HG03025 (cell line): Measurements from ENCODE around the gene ICAM2.

Experiments
- ATAC-seq: cut with Tn5 transposase; IDR thresholded peaks from one replicate; pipeline ENCODE4 v1.9.1; 2021; ENCODE audit warnings: mild to moderate bottlenecking, moderate library complexity; ENCODE audit not compliant: unreplicated experiment, low FRiP score

The ICAM2 gene

DNA sequence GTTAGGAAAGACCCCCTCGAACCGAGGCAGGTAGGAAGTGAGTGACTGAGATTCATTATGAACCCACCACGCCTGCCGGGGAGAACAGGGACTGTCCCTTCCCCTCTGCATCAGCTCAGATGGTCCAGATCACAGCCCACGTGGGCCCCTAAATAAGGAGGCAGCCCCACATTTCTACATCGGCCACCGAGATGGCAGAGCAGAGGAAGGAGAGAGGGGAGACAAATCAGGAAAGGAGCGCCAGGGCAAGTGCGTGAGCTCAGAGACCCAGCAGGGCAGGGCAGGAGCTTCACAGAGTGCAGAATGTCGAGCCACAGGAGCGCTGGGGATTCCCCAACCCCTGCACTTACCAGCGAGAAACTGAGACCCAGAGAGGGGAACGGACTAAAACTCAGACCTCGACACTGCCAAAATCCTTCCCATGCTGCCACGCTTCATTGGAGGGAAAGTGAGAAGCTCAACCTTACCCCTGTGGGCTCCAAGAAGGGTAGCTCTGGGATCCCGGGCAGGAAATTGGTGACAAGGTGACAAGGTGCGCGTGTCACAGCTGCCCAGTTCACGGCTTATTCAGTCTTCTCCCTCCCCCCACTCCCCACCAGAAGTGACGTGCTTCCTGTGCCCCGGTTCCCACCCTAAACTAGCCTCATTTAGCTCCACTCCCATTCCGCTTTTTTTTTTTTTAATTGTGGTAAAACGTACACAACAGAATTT lies at the start of gene ICAM2:
TSS of gene ICAM2 (minus strand) at position 578 of the 711 bp plus-strand sequence. CDS start 13,942 bp downstream, outside the sequence.
- peak; percentile 52 for ATAC-seq

DNA sequence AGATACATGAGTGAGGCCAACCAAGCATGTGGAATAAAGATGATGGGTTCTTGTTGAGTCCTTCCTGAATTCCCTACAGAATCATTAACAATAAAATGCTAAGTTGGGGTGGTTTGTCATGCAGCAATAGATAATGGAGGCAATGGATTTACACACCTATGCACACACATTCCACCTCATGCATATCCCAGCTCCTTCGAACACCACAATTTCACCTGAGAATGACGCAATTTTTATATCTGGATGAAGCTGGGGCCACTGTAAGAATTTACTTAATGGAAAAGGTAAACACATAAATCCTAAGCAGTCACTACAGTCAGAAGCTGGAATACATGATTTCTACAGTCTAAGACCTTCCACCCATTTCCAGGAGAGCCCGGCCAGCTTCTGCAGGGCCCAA lies 49.8 kb upstream of the ICAM2 start:
- no peak for ATAC-seq

DNA sequence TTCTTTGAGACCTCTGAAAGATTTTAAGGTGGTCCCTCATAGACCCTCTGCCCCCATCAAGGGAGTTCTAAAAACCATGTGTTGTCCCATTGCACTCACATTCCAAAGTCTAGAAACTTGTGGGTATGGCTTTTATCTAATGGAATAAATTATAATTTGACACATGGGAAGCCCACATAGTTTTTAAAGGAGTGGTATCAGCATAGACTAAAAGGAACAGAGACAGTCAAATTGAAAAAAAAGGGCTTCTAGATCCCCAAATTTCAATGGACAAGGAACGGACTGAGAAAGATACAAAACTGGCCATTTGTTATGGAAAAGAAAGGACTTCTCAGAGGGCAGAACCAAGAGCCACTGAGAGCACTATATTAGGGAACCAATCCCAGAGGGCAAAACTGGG lies 48.7 kb upstream of the ICAM2 start:
- no peak for ATAC-seq

DNA sequence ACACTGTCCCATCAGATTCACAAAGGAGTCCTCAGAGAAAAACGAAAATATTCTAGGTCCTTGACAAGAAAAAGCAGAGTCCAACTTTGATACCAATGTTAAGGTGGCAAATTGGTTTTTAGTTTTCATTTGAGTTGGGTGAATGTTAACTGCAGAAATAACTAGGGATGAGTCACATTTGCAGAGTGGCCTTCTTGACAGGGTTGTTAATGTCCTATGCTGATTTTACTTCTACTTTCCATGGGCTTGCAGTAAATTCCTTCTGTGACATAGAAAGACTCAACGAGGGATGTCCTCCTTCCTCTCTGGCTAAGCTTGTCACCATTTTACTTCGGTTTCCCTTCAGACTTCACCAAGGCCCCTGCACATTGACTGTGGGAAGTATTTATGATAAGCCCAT lies 47.2 kb upstream of the ICAM2 start:
- no peak for ATAC-seq

DNA sequence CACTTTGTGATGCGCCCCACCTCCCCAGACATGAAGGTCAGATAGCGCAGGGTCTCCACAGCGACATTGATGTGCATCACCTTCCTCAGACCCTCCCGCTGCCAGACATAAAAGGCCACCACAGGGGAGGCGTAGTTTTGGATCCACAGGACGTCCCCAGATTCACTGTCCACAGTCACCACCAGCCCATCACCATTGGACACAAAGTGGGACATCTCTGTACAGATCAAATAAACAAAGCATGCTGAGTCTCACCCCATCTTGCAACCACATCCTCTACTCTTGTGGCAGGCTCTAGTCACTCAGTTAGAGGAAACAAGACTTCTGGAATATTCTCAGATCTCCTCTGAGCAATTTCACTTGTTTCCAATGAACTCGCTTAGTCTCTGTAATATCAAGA lies 46.3 kb upstream of the ICAM2 start:
- ATAC-seq: no peak

DNA sequence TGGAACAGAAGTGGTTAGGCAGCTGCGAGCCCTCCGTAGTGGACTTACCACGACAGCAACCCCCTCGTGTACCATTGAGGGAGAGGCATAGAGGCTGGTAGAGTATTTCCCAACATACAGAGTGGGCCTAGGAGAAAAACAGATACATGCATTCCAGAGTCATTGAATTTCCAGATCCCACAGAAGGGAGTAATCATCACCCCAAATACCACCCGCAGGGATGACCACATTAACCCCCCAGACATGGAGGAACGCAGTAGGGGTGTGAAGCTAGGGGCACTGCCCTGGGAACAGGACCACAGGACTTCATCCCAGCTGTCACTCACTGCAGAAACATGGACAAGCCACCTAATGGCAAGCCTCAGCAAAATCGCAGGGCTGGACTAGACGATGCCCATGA lies 44.7 kb upstream of the ICAM2 start:
- no peak for ATAC-seq

DNA sequence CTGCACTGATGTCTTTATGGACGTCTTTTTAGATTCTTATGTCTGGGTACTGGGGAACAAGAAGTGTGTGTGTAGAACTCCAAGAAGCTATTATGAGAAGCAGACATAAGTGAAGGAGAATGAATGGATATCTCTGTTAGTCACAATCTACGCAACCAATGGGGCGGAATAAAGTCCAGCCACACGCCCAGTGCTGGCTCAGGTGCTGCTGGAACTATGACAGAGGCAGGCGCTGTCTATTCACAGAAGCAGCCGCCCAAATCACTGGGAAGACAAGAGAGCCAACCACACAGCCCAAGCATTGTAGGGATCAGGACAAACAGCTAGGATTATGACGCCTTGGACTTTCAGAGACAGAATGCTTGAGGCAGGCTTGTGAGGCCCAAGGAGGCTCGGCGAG lies 43.9 kb upstream of the ICAM2 start:
- no peak for ATAC-seq

DNA sequence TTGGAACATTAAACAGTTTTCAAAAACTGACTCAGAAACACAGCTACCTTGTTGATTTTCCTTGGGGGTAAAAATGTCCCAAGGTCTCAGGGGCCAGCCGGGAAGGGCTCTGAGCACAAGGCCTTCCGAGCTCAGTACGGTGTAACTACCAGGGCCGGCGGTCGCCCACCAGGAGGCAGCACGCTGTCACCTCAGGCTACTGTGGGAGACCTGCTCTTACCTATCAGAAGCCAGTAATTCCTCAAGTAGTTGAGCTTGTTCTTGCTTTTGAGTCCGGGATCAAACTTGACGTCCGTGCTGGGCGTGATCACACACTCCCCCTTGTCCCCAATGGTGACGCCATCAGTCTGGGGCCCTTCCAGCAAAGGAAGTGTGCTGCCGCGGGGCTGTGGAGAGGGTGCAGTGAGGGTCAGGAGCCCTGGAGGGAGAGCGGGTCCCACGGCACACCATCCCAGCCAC lies 43.4 kb upstream of the ICAM2 start:
- no peak for ATAC-seq

DNA sequence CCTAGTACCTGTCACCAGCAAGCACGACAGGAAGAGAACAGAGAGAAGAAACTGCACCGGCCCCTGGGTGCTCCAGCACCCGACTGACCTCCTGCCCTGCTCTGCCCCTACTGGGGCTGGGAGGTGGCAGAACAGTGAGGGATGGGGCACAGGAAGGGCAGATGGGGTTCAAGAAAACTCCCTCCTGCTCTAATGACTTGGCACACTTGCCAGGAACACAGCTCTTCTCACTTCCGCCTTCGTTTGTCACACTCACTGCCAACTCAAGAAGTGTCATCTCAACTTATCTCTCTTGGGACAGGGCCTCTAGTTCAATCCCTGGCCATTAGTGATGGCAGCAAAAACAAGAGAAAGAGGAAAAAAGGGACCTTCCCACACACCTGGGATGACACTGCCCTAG lies 42.7 kb upstream of the ICAM2 start:
- no peak for ATAC-seq

DNA sequence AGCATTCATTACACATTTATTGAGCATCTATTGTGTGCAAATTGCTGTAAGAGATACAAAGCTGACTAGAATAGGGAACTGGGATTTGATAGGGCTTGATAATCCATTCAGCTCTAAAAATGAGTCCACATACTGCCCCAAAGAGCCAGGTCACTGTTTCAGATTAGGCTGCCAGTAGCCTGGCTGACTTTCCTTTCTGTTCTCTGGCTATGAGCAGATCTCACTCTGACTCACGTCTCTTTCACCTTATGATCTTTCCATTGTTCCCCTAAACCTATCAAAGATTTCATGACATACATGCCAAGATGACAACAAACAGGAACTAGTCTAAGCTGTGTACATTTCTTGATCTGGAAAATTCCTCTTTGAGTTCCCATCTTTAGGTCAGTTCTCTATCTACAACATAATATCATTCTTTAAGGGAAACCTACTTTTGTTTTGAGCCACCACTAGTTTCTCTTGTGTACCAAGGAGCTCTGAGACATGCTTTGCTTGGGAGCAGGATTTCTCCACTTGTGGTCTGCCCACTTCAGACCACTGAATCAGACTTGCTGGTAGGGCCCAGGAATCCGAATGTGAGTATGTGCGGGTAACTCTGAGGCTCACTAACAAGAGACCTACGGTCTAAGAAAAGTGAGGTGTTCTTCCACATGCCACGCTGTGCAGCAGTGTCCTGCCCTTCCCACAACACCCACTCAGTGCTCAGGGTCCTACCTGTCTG lies 40.9 kb upstream of the ICAM2 start:
- no peak for ATAC-seq

DNA sequence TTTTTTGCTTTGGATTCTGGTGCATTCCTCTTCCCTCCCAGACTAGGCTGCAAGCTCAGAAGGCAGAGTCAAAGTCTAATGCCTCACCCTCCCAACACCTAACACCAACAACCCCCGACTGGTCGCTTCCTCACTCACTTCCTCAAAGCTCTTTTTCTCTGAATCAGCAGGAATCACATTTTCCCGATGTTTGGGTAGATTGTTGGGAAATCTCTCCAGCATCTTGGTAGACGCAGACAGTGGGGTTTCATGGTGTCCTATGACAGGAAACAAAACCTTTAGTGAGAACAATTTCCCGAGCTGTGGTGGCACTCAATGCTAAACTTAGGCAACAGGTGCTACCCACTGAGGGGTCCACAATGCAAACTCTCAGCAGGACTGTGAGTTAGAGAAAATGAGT lies 39.9 kb upstream of the ICAM2 start:
- ATAC-seq: no peak

DNA sequence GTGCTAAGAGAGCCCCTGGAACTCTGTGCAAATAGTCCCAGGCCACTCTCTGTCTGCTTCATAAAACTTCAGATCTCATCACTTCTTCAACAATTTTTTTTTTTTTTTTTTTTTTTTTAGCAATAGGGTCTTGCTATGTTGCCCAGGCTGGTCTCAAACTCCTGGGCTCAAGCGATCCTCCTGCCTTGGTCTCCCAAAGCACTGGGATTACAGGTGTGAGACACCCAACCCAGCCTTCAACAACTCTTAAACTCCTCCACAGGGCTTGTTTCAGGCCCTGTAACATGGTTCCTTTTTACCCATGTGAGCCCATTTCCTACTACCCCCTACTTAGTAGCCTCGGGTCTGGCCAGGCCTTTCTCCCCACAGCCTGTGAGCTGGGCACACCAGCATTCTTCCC lies 39.3 kb upstream of the ICAM2 start:
- ATAC-seq: no peak

DNA sequence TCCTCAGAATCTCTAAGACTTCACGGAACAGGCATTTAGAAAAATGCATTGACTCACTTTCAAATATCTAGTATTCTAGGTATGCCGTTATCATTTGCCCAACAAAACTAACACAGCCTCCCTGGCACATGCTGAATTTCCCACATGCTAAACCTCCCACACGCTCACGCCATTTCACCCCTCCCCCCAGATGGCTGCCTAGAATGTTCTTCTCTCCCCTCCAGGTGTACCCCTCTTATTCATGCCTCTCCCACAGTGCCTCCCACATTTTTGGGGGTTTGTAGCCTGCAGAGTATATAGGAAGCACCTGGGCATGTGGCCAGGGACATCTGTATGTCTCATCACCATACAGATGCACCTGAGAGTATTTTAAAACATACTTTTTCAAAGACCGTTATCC lies 38.2 kb upstream of the ICAM2 start:
- no peak for ATAC-seq

DNA sequence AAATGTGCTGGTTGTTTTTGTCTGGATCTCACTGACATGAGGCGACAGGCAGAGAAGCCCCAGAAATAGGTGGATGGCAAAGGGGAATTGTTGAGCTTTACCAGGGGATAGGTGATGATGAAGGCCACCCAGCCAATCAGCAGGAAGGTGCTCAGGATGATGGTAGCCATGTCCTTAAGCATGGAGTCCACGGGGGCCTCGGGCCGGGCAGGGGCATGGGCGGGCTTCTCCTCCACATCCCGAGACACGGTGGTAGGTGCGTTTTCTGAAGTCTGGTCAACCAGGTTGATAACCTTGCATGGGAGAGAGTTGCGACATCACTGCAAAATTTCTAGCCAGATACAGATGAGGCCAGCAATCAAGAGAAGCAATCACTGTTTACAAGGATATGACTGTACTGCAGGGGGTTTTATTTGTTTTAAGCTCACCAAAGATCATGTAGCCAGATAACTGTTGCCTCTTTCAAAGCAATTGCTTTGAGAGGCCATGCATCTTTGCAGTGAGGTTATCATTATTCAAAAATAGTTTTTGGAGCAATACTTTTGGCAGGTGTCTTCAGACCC lies 37.3 kb upstream of the ICAM2 start:
- no peak for ATAC-seq

DNA sequence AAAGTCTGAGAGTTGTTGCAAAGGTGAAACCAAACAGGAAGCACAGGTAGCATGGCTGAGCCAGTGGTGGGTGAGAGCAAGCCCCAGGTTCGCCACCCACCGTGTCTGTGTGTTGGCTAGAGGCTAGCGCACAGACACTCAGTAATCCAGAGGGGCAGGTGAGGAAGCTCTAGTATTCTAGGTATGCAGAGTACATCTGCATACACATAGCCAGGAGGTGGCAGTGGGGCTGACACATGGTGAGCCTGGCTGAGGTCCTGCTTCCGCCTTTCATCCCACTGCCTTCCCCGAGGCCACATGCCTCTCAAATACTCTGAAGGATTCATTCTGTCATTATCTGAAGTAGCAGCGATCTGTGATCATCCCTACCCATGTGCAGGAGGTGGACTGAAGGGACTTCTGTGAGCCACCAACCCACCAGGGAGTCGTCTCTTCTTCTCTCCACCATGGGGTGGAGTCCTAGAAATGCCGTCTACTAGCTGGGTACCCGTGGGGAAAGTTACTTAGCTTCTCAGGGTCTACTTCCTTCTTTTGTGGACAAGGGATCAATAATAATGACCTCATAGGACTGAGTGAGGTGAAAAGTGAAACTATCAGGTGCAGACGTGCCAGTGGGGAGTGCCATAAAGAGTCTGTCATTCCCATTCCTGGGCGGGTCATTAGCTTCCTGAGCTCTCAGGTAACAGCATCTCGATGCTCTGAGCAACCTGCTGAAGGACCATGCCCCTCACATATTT lies 36.0 kb upstream of the ICAM2 start:
- ATAC-seq: no peak

DNA sequence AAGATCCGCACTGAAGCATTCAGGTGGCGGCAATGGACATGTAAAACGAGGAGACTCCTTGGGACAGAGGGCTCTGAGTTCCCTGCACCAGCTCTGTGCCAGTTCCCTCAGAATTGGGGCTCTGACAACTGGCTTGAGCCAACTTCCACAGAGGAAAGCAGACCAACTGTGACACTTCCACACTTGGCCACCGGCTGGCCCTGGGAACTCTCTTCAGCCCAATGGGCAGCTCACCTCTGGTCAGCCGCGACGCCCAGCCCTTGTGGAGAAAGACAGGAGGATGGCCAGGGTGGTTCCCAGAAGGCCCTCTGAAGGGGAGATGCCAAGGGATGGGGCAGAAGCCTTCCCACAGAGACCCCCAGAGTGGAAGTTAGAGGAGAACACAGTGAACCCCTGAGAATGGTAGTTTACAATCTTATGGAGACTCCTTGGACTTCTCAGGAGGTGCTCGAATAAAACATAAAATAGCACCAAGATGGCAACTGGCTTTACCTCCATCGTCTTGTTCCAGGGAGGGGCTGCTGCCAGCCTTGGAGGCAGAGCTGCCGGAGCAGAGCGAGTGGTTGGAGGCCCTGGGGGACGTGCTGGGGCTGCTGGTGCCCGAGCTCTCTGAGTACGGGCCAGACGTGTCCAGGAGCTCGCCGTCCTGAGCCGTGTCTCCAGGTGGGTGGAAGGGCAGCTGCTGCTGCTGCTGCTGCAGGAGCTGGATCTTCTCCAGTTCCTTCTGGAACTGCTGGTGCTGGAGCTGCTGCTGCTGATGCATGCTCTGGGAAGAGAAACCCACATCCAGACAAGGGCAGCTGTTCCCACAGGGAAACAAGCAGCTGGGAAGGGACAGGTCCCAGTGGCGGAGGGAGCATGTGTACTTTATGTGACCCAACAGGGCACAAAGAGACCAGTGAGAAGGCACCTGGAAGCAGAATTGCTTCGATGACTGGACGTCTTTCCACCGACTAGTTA lies 35.0 kb upstream of the ICAM2 start:
- no peak for ATAC-seq

DNA sequence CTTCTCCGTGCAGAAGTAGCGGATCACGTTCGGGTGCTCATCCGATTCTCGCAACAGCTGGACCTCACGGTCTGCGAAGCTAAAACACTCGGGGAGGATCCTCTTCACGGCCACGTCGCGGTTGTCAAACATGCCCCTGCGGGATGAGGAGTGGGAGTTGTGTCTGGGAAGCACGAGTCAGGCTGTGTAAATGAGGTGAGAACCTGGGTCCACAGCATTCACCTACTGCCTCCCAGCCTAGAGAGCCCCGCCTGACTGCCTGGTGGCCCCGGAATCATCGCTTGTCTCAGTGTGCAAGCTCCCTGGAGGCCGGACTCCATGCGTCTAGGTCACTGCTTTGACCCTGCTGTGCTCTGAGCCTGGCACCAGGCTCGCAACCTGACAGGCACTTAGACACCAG lies 33.9 kb upstream of the ICAM2 start:
- no peak for ATAC-seq

DNA sequence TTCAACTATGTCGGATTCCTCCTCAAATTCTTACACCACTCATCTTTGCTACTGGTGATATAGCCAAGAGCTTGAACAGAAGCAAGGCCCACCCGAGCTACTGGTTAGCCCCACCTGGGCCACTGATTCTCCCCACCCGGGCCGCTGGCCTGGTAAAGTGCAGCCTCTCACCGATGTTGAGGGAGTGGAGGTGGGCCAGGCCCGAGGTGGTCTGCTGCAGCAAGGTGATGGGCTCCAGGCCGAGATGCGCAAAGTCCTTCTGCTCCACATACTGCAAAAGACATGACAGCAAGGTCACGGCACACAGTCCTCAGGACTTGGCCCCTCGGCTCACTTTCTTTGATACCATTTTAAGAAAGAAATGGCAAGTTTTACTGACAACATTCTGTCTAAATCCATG lies 32.7 kb upstream of the ICAM2 start:
- no peak for ATAC-seq

DNA sequence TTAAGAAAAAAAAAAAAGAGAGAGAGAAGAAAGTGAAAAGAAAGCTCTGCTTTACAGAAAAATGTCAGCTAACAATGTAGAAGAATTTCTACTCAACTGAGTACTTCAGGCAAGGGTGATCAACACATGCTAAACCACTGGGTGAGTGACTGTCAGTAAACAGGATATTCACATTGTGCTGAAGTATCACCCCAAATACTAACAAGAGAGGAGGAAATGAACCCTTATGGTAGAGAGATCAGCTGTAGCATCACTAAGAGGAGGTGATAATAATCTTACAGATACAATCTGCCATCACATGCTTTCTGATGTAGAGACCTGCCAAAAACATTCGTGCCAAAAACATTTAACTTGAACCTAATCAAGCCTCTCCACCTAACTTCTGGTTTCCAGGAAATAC lies 30.7 kb upstream of the ICAM2 start:
- ATAC-seq: no peak

DNA sequence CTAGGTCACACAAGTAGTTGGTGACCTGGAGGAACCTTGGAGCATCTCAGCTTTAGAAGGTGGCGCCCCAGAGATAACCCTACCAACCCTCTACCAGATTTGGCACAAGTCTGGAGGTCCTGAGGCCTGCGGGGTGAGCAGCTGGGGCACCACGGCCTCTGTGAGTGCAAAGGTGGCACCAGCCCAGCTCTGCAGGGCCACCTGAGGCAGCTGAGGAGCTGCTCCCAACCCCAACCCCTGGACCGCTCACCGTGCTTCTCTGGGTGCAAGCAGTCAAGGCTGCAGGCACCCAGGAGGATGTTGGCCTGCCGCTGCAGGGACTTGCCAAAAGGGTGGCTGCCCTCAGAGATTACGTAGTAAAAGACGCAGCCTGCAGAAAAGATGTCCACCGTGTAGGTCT lies 28.4 kb upstream of the ICAM2 start:
- no peak for ATAC-seq
